Fibroblast of skin of left biceps (primary cell): ENCODE results near the gene CCDC154.
"Not testable (repeated sequence)": the region's sequence is repeated elsewhere in the genome, so short reads cannot be mapped to it uniquely, and the experiment has no call there.

Source experiments
- DNase-seq, 2 experiments: peaks; one replicate each; pipeline ENCODE4 v3.0.0-alpha.2; 2013; ENCODE audit warnings: low read depth in 2 of 2

Gene CCDC154

DNA sequence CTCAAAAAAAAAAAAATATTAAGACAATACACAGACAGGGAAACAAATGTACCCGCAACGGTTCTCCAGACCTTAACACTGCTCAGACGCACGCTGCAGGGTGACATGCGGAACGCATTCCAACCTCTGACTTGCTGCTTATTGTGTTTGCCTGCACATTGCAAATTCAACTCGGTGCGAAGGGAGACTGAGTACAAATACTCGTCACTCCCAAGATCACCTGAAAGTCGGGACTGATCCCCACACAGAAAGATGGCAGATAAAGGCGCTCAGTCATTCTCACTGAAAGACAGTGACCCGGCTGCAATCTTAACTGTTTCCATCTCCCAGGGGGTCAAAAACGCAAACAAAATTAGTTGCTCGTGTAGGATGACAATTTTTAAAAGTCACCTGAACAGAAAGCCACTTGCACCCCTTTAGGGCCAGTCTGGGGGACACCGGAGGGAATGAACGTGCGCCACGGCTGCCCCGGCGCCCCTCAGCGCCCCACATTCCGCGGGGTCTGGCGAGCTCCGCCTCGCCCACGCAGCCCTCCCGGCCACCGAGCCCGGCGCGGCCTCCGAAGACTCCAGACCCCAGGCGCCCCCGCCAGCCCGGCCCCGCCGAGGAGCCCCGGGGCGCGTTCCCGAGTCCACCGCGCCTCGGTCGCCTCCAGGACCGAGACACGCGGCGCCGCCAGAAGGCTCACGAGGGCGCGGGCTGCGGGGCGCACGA is 29.9 kb upstream of the CCDC154 start:
- no peak for DNase-seq

GRCh38 chr16:1472974-1473373 is 28.6 kb upstream of the CCDC154 start:
- DNase-seq = no peak

GRCh38 chr16:1471569-1472194 is 27.3 kb upstream of the CCDC154 start:
- DNase-seq = no peak

GRCh38 chr16:1470481-1471251 is 26.3 kb upstream of the CCDC154 start:
- no peak for DNase-seq

DNA sequence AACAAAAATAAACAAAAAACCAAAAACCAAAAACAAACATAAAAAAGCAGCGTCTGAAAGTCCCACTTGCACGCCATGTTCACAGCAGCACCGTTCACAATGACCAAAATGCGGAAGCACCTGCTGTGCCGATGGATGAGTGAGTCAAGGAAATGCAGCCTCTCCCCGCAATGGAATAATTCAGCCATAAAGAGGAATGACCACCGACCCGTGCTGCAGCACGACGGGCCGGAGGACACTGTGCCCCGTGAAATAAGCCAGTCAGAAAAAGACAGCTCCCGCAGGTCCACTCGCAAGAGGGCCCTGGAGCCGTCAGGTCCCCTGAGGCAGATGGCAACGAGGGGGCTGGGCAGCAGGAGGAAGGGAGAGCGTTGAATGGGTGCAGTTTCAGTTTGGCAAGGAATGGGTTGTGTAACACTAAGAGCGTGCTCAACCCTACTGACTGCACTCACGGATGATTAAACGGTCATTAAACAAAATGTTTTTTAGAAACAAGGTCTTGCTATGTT is 25.4 kb upstream of the CCDC154 start:
- no peak for DNase-seq

- DNase-seq = not testable (repeated sequence)
These were observed 24.8 kb upstream of the CCDC154 start for GRCh38 chr16:1469141-1469540.

DNA sequence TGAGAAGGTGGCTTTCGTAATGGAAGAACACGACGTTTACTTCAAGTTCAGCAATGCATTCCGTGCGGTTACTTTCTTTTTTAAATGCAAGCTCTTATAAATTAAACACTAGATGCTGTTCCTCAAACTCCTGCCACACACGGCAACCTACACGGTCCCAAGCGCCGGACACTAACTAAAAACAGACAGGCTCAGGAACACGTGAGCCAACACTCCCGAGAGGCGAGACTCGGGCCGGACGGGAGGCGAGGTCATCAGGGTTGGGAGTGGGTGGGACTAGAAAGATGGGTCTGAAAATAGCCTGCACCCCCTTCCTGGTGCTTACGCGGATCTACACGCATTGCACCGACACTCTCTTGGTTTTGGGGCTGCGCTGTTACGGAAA is 24.1 kb upstream of the CCDC154 start:
- DNase-seq = no peak

DNA sequence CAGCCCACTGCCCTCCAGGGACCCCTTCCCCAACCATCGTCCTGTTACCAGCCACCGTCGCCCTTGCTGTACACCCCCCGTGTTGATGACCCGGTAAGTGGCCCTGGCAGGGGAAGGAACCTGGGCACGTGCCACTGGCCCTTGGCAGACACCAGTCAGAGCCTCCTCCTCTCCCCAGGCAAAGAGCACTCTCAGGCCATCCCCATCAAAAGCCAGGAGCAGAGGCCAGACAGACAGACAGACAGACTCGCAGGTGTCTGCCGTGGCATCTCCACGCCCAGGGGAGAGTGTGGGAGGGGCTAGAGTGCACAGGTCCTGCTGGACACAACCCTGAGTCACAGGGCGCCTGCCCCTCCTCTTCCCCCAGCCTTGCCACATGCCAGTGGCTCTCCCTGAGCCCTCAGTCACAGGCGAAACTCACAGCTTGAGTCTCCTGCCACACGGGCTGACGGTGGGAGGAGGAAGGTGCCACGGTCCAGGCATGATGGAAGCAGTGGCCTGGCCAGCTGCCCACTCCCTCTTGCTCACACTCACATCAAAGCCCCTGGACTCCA is 22.7 kb upstream of the CCDC154 start:
- DNase-seq = no peak

- no peak for DNase-seq
These were observed 21.7 kb upstream of the CCDC154 start for GRCh38 chr16:1466054-1466453.

- DNase-seq = no peak
These were observed 21.2 kb upstream of the CCDC154 start for GRCh38 chr16:1465567-1465915.

- no peak for DNase-seq
These were observed 20.7 kb upstream of the CCDC154 start for GRCh38 chr16:1464894-1465566.

GRCh38 chr16:1464196-1464893 is 20.0 kb upstream of the CCDC154 start:
- DNase-seq = no peak

- DNase-seq = no peak
These were observed 16.8 kb upstream of the CCDC154 start for GRCh38 chr16:1461146-1461545.

GRCh38 chr16:1460602-1461138 is 16.3 kb upstream of the CCDC154 start:
- no peak for DNase-seq

- no peak for DNase-seq
These were observed 15.6 kb upstream of the CCDC154 start for GRCh38 chr16:1459967-1460366.

DNA sequence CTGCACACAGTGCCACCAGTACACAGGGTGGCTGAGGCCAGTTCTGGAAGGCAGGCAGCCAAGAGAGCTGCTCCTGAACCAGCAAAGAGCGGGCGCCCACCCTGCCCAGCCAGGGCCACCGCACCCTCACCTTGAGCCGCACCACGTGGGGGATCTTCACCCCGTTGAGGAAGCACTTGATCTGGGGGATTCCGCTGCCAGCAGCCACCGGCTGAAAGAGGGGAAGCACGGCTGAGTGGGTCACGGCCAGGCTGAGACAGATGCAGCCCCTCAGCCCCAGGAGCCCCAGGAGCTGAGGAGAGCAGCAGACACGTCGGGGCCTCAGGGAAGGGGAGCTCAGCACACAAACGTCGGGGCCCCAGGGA is 14.6 kb upstream of the CCDC154 start:
- no peak for DNase-seq

DNA sequence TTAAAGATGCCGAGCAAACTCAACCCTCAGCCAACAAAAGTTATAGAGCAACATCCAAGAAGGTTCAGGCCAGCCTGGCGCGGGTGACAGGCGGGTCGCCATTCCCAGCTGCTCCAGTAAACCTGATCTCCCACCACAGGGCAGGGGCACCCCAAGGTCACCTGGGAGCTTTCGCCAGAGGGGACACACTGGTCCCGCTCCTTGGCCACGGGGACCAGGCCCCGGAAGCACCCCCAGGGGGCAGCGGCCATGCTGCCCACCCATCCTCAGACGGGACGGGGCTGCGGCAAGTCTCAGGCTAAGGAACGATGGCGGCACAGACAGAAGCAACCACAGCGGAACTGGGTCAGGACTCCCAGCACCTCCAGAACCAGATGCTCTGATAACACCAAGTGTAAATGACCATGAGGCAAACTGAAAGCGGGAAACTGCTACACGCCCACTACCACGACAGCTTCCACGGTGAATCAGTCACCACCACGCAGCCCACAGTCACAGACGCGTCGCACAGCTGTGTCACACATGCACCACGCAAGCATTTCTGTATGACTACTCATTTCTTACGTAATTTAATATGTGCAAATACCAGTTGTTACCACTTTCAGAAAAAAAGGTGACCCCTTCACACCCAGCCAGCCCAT is 14.1 kb upstream of the CCDC154 start:
- DNase-seq = peak in 1 of 2 experiments; percentile 4

GRCh38 chr16:1457489-1458245 is 13.3 kb upstream of the CCDC154 start:
- DNase-seq = no peak

GRCh38 chr16:1456951-1457350 is 12.6 kb upstream of the CCDC154 start:
- no peak for DNase-seq
